BLaER1 treated with 17β-estradiol and CSF1 and Interleukin-3, amounts not matched to agents 10 nM and 100 nM (cell line): ENCODE measurements around the gene ARF5.

ENCODE experiments used
- H3K27ac ChIP-seq, 11 experiments: shearing (Covaris generic); formaldehyde crosslinking; 2 replicates each; pipeline ENCODE4 v1.8.1; 2022
- H3K27me3 ChIP-seq, 11 experiments: shearing (Covaris generic); formaldehyde crosslinking; 2 replicates each; pipeline ENCODE4 v1.8.1; 2022
- H3K36me3 ChIP-seq, 11 experiments: shearing (Covaris generic); formaldehyde crosslinking; 2 replicates each; pipeline ENCODE4 v1.8.1; 2022
- H3K4me1 ChIP-seq, 10 experiments: shearing (Covaris generic); formaldehyde crosslinking; 2 replicates each; pipeline ENCODE4 v1.8.1; 2022
- H3K4me2 ChIP-seq, 11 experiments: shearing (Covaris generic); formaldehyde crosslinking; 2 replicates each; pipeline ENCODE4 v1.8.1; 2022
- H3K4me3 ChIP-seq, 10 experiments: shearing (Covaris generic); formaldehyde crosslinking; 2 replicates each; pipeline ENCODE4 v1.8.1; 2022
- H3K9ac ChIP-seq, 11 experiments: shearing (Covaris generic); formaldehyde crosslinking; 2 replicates each; pipeline ENCODE4 v1.8.1; 2022
- H3K9me3 ChIP-seq, 11 experiments: shearing (Covaris generic); formaldehyde crosslinking; replicated peaks in 1 of 11; 2 replicates each; pipeline ENCODE4 v1.8.1; 2022
- H4K20me1 ChIP-seq, 11 experiments: shearing (Covaris generic); formaldehyde crosslinking; 2 replicates each; pipeline ENCODE4 v1.8.1; 2022
- Cebpa-rat ChIP-seq, 11 experiments: shearing (Covaris generic); IDR thresholded peaks; 2 replicates each; pipeline ENCODE4 v1.8.1; 2022

ARF5 gene

DNA sequence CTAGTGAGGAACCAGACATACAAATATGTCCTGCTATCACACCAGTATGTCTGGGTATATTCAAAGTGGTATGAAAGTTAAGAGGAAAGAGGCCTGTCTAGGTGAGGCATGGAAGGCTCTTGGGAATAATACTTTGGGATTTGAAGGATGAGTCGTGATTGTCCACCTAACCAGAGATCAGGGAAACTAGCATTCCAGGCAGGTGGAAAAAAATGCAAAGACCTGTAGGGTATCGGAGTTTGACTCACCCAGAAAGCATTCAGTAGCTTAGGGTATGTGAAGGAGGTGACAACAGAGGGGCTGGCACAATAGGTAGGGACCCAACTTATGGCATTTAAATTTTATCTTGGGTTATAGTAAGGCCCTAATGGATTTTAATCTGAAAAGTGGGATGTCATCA, 1.9 kb upstream of the ARF5 start:
- Histone ChIP-seq H3K27me3 (no peaks in the 10 kb centered on the region), H3K4me1 (peaks cover 57 to 71% (median 62%) of the 10 kb centered on the region in 10 experiments), H3K9ac (no peak overlapping the region), H3K27ac (no peak overlapping the region), H3K4me2 (peak overlapping the region in 5 of 11 experiments; percentile 93 to 99 (median 97); a peak in 6 of 22 replicates), H3K36me3 (peaks cover 31 to 45% (median 41%) of the 10 kb centered on the region in 11 experiments), H3K9me3 (no peaks in the 10 kb centered on the region), H3K4me3 (no peak overlapping the region), H4K20me1 (peaks cover 36 to 61% (median 50%) of the 10 kb centered on the region in 11 experiments; a peak in 21 of 22 replicates)
- no peak for TF ChIP-seq Cebpa-rat (IDR thresholded peaks at IDR 0.05)

DNA sequence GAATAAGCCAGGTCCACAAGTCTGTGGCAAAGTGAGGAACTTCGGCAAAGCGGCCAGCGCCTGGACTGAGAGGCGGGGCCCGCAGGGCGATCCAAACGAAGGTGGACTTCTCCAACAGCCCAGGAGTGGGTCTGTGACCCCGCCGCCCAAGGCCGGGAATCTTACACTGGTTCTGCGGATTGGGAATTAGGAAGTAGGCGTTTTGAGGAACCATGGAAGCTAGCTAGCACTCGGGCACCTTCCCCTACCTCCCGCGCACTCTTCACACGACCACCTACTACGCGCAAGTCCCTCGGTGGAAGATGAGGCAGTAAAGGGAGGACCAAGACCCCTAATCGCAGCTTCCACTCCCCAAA, 570 bp upstream of the ARF5 start:
- peak overlapping the region; percentile 83 to 94 (median 90) for H3K27ac ChIP-seq

DNA sequence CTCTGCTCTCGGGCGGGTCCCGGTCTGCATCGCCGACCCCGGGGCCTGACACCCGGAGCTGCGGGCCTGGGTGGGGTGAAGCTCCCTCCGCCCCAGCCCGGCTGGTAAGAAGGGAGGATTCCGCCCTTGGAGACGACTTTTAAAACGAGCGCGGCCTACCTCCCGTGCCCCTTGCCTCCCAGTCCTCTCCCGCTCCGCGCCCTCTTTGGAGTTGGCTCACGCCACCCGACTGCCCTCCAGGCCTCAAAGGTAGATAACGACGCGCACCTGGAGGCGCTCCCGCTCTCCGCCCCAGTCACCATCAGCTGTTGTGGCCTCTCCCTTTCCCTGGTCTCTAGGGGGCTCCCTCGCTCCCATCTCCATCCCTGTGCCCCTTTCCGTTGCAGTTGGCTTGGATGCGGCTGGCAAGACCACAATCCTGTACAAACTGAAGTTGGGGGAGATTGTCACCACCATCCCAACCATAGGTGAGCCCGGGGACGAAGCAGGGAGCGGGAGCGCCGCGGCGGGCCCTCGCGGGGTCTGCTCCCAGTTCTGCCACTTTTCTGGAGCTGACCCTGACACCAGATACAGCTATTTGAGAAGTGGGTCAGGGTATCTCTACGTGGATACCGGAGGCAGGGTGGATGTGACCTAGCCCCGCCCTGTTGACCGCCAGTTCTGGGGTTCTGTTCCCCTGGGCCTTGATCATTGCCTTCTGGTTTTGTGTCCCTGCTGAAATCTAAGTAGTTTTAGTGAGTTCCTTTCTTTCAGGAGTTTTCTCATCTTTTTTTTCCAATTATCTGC, 679 bp downstream of the ARF5 start:
- Histone ChIP-seq H3K36me3 (peaks cover 22 to 34% (median 27%) of the 10 kb centered on the region in 11 experiments), H4K20me1 (peaks cover 11 to 37% (median 26%) of the 10 kb centered on the region in 11 experiments; a peak in 21 of 22 replicates), H3K9ac (peak overlapping the region; percentile 85 to 97 (median 94)), H3K4me1 (peaks cover 33 to 47% (median 38%) of the 10 kb centered on the region in 10 experiments), H3K9me3 (no peaks in the 10 kb centered on the region), H3K4me2 (peak overlapping the region; percentile 87 to 98 (median 93)), H3K27ac (peak overlapping the region; percentile 83 to 94 (median 90)), H3K4me3 (peak overlapping the region; percentile 81 to 99 (median 98)), H3K27me3 (no peaks in the 10 kb centered on the region)
- no peak for TF ChIP-seq Cebpa-rat (IDR thresholded peaks at IDR 0.05)

More for the DNA sequence above, 570 bp upstream of the ARF5 start:
- H3K36me3 ChIP-seq: peaks cover 28 to 45% (median 36%) of the 10 kb centered on the region in 11 experiments
- H3K9ac ChIP-seq: peak overlapping the region; percentile 85 to 97 (median 94)
- H3K4me2 ChIP-seq: peak overlapping the region; percentile 80 to 97 (median 88)
- H3K9me3 ChIP-seq: no peaks in the 10 kb centered on the region
- peaks cover 23 to 50% (median 38%) of the 10 kb centered on the region in 11 experiments; a peak in 21 of 22 replicates for H4K20me1 ChIP-seq
- TF ChIP-seq Cebpa-rat (IDR thresholded peaks at IDR 0.05): no peak
- H3K27me3 ChIP-seq: no peaks in the 10 kb centered on the region
- H3K4me3 ChIP-seq: peak overlapping the region; percentile 81 to 99 (median 98)
- peaks cover 46 to 58% (median 50%) of the 10 kb centered on the region in 10 experiments for H3K4me1 ChIP-seq

DNA sequence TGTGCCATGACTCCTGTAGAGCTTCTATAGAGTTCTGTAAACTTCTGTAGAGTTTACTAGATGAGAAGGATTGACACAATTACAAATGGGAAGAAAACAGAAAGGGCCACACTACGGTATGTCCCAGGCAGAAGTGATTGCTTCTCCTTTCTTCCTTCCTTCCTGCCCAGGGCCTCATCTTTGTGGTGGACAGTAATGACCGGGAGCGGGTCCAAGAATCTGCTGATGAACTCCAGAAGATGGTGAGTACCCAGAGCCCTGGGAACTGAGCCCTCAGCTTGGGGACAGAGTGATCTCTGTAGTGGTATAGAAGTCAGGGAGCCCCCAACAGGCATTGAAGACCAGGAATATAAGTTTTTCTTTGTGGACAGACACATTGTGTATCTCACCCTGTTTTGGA, 1.7 kb downstream of the ARF5 start:
- H3K9me3 ChIP-seq: no peaks in the 10 kb centered on the region
- H3K4me1 ChIP-seq: peaks cover 27 to 47% (median 36%) of the 10 kb centered on the region in 10 experiments
- H3K36me3 ChIP-seq: peaks cover 22 to 34% (median 27%) of the 10 kb centered on the region in 11 experiments
- H3K27ac ChIP-seq: no peak overlapping the region; a peak in 1 of 22 replicates
- H3K4me2 ChIP-seq: peak overlapping the region; percentile 87 to 98 (median 93); a peak in 21 of 22 replicates
- no peak for TF ChIP-seq Cebpa-rat (IDR thresholded peaks at IDR 0.05)
- peak overlapping the region in 4 of 11 experiments; percentile 89 to 95 (median 94); a peak in 4 of 22 replicates for H3K9ac ChIP-seq
- H4K20me1 ChIP-seq: peaks cover under 1 to 33% (median 19%) of the 10 kb centered on the region in 11 experiments; a peak in 19 of 22 replicates
- no peaks in the 10 kb centered on the region for H3K27me3 ChIP-seq
- peak overlapping the region in 5 of 10 experiments; percentile 94 to 99 (median 98); a peak in 7 of 20 replicates for H3K4me3 ChIP-seq

DNA sequence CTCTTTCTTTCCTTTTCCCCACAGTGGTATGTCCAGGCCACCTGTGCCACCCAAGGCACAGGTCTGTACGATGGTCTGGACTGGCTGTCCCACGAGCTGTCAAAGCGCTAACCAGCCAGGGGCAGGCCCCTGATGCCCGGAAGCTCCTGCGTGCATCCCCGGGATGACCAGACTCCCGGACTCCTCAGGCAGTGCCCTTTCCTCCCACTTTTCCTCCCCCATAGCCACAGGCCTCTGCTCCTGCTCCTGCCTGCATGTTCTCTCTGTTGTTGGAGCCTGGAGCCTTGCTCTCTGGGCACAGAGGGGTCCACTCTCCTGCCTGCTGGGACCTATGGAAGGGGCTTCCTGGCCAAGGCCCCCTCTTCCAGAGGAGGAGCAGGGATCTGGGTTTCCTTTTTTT, 3.0 kb downstream of the ARF5 start:
- no peak overlapping the region for H3K4me3 ChIP-seq
- peaks cover 22 to 34% (median 27%) of the 10 kb centered on the region in 11 experiments for H3K36me3 ChIP-seq
- no peak overlapping the region for H3K27ac ChIP-seq
- H4K20me1 ChIP-seq: peaks cover 0 to 33% (median 19%) of the 10 kb centered on the region in 11 experiments; a peak in 15 of 22 replicates
- TF ChIP-seq Cebpa-rat (IDR thresholded peaks at IDR 0.05): no peak
- H3K4me2 ChIP-seq: no peak overlapping the region
- peaks cover 21 to 49% (median 36%) of the 10 kb centered on the region in 10 experiments for H3K4me1 ChIP-seq
- H3K9ac ChIP-seq: no peak overlapping the region
- no peaks in the 10 kb centered on the region for H3K27me3 ChIP-seq
- no peaks in the 10 kb centered on the region for H3K9me3 ChIP-seq

DNA sequence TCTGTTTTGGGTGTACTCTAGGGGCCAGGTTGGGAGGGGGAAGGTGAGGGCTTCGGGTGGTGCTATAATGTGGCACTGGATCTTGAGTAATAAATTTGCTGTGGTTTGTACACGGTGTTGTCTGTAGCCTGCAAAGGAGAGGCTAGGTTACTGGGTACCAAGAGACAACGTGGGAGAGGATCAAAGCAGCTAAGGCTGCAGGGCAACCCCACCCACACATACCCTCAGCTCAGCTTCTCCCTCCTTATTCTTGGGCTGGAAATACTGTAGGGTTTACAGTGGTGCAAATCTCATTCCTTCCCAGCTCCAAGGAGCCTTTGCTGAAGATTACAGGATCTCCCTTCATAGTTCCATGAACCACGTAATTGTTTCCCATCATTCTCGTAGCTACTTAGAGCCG, 3.4 kb downstream of the ARF5 start:
- H3K4me2 ChIP-seq: no peak overlapping the region
- no peaks in the 10 kb centered on the region for H3K27me3 ChIP-seq
- H3K4me1 ChIP-seq: peaks cover 21 to 49% (median 36%) of the 10 kb centered on the region in 10 experiments
- H3K36me3 ChIP-seq: peaks cover 22 to 34% (median 27%) of the 10 kb centered on the region in 11 experiments
- H3K9me3 ChIP-seq: no peaks in the 10 kb centered on the region
- TF ChIP-seq Cebpa-rat (IDR thresholded peaks at IDR 0.05): no peak
- no peak overlapping the region for H3K27ac ChIP-seq
- H3K4me3 ChIP-seq: no peak overlapping the region
- H3K9ac ChIP-seq: no peak overlapping the region
- H4K20me1 ChIP-seq: peaks cover 0 to 33% (median 19%) of the 10 kb centered on the region in 11 experiments; a peak in 15 of 22 replicates

DNA sequence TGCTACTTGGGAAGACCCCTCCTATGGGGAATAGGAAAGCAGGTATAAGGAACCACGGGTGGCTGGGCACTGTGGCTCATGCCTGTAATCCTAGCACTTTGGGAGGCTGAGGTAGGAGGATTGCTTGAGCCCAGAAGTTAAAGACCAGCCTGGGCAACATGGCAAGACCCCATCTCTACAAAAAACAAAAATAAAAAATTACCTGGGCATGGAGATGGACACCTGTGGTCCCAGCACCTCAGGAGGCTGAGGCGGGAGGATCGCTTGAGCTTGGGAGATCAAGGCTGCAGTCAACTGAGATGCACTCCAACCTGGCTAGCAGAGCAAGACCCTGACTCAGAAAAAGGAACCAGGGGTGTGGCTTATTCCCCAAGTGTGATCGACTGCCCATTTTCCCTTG, 4.3 kb downstream of the ARF5 start:
- peaks cover 22 to 34% (median 27%) of the 10 kb centered on the region in 11 experiments for H3K36me3 ChIP-seq
- H3K4me2 ChIP-seq: no peak overlapping the region
- no peak overlapping the region for H3K9ac ChIP-seq
- H3K27ac ChIP-seq: no peak overlapping the region
- no peak for TF ChIP-seq Cebpa-rat (IDR thresholded peaks at IDR 0.05)
- peaks cover 0 to 33% (median 19%) of the 10 kb centered on the region in 11 experiments; a peak in 15 of 22 replicates for H4K20me1 ChIP-seq
- H3K9me3 ChIP-seq: no peaks in the 10 kb centered on the region
- no peaks in the 10 kb centered on the region for H3K27me3 ChIP-seq
- peaks cover 17 to 45% (median 35%) of the 10 kb centered on the region in 10 experiments for H3K4me1 ChIP-seq
- H3K4me3 ChIP-seq: no peak overlapping the region

DNA sequence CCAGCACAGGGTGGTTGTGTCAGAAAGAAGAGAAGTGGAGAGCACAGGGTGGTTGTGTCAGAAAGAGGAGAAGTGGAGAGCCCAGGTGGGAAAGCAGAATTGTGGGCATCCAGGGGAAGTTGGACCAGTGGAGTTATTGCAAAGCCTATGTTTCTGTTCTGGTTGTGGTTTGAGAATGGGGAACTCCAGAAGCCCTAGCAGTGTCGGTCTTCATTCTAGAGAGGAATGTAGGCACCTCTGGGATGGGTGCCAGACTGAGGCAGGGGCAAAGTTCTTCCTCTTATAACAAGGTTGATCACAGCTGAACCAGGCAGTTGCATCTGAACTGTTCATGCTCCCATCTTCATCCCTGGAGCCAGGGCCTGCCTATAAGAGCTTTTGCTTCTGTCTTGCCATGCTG, 6.3 kb downstream of the ARF5 start:
- Histone ChIP-seq H3K36me3 (peaks cover 22 to 33% (median 27%) of the 10 kb centered on the region in 11 experiments), H3K4me2 (peak overlapping the region in 8 of 11 experiments; percentile 8 to 63 (median 54); a peak in 12 of 22 replicates), H3K4me1 (peaks cover 5 to 35% (median 23%) of the 10 kb centered on the region in 10 experiments), H3K9ac (no peak overlapping the region), H3K4me3 (no peak overlapping the region), H4K20me1 (peaks cover 0 to 32% (median 13%) of the 10 kb centered on the region in 11 experiments; a peak in 15 of 22 replicates), H3K9me3 (no peaks in the 10 kb centered on the region), H3K27me3 (no peaks in the 10 kb centered on the region), H3K27ac (peak overlapping the region in 1 of 11 experiments; percentile 16; a peak in 2 of 22 replicates)
- 0 out of 22 replicates have a peak, but pooled peaks of 2 of the 11 experiments have one; percentile 17 to 20 for TF ChIP-seq Cebpa-rat (IDR thresholded peaks at IDR 0.05)

DNA sequence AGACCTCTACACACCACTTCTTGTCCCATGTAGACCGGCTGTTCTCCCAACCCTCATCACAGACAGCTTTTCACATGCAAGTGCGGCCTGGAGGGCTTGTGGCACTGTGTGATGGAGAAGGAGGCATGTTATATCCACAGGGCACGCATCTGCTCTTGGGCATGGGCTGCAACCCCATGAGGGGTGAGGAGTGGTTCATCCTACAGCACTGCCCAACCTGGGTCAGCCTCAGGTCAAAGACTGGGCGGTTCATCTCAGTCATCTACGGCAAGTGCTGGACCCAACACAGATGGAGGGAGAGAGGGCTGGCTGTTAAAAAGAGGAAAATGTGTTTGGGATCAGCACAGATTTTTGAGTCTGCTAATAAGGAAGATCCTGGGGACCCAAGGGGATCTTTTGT, 7.5 kb downstream of the ARF5 start:
- TF ChIP-seq Cebpa-rat (IDR thresholded peaks at IDR 0.05): no peak
- H4K20me1 ChIP-seq: peaks cover 0 to 19% (median 6%) of the 10 kb centered on the region in 11 experiments; a peak in 11 of 22 replicates
- no peak overlapping the region for H3K4me3 ChIP-seq
- H3K36me3 ChIP-seq: peaks cover 13 to 21% (median 18%) of the 10 kb centered on the region in 11 experiments
- H3K4me2 ChIP-seq: peak overlapping the region in 3 of 11 experiments; percentile 52 to 59 (median 55); a peak in 1 of 22 replicates
- H3K27ac ChIP-seq: no peak overlapping the region
- no peaks in the 10 kb centered on the region for H3K9me3 ChIP-seq
- H3K27me3 ChIP-seq: no peaks in the 10 kb centered on the region
- no peak overlapping the region for H3K9ac ChIP-seq
- peaks cover 0 to 23% (median 16%) of the 10 kb centered on the region in 10 experiments; a peak in 14 of 20 replicates for H3K4me1 ChIP-seq
